GM12892 (cell line): ENCODE data around the gene COA7.

Experiments
- POLR2A ChIP-seq: IDR thresholded peaks from 2 replicates; pipeline ENCODE4 v1.6.1; 2011; ENCODE audit warnings: low read depth, low read length, control low read depth
- POLR2AphosphoS5 ChIP-seq: IDR thresholded peaks from 2 replicates; pipeline ENCODE4 v1.6.1; 2011; ENCODE audit warnings: low read depth, low read length, control low read depth

DNA sequence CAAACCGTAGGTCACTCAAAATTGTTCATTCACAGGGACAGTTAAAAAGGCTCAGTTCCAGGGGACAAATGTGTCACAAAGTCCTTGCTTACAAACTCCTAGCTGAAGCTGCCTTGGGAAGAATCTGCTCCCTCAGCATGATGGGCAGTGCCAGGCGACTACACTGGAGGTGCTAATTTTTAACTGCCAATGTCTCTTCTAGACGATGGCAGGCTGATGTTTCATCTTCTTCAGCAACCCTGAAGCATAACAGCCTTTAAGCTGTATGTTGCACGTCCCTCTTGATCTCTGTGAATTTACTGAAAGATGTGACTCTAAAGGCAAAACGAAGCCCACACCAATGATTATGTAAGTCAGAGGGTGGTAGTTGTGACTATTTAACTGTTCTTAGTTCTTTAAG is 11.3 kb downstream of the COA7 start:
- TF ChIP-seq POLR2A (no peak), POLR2AphosphoS5 (no peak)
